A204.1 (cell line): ENCODE data around the gene ANKRD62.
"Not testable (repeated sequence)": the region's sequence is repeated elsewhere in the genome, so short reads cannot be mapped to it uniquely, and the experiment has no call there.

Experiments used
- FAIRE-seq: peaks from 2 replicates; lab custom pipeline; 2012; peaks lifted over from hg19 to GRCh38; lab: Jason Lieb, UNC

The ANKRD62 gene

DNA sequence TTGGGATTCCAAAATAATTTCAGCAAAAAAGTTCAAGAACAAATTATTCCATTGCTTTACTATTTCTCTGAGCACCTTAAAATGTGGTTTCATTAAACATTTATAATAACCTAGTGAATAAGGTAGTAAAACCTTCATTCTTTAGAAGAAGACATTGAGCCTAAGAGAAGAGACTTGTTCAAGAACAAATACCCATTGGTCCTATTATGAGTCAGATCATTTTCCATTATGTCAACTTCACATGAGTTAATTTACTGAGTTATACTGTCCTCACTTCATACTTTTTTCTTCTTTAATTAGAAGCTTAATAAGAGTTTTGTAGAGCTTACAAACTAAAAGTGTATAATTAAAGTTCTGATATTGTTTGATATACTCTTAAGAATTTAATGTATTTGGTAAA is 5.5 kb downstream of the ANKRD62 start:
- FAIRE-seq, result peak; percentile 61

DNA sequence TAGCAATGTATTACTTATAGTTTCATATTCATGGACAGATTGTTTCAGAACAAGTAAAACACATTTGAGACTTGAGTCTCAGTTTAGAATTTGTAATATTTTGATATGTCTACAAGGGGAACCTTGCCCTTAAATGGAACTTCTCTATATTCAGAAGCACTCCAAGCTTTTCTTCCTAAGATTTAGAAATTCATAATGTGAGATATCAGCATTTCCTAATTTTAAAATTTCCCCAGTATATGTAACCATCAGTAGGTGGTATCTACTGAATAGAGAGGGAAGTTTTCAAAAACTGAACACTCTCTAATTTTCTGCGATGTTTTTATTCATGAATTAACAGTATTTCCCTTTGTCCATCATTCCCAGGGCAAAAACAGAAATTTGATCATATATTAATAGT is 7.6 kb downstream of the ANKRD62 start:
- no peak for FAIRE-seq

DNA sequence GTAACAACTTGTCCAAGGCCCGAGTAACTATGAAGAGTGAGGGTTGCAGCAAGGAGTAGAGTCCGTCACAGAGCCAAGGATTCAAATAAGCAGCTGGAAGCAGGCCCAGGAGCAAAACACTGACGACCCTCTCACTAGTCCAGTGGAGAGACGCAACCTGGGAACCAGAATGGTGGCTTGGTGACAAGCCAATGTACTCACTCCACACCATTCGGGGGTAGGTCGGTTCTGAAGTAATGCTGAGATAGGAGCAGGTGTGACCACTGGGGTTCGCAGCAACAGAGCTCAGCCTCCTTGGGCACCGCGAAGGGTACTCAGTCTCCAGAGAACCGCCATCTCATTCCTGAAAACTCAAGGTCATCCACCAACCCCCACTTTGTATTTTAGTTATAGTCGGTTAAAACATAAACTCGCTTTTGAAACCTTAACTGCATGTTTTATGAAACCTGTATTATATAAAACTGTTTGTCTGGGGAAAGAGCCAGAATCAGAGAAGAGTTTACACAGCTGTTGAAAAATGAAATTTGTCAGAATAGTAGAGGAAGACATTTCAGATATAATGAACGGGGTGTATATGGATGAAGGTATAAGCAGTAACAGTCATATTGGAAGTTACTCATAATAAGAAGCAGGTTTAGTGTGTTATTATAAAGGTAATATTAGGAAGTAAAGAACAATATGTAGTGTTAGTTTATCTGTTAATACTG is 8.6 kb downstream of the ANKRD62 start:
- no peak for FAIRE-seq

DNA sequence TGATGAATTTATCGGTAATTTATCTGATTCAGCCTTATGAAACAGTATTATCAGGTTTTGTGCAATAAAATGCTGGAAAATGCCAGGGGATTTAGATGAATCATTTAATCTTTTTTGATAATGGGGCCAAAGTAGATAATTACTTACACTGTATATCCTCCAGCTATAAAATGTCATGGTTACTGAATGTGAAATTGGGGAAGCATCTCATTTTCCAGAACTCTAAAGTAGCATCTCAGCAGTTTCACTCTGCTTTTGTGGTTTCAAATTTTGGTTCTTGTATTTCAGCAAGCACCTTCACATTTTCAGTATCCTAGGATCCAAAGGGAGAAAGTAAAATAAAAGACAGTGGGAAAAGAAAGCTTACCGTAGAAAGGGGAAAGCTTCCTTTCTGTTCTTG is 12.8 kb downstream of the ANKRD62 start:
- no peak for FAIRE-seq

DNA sequence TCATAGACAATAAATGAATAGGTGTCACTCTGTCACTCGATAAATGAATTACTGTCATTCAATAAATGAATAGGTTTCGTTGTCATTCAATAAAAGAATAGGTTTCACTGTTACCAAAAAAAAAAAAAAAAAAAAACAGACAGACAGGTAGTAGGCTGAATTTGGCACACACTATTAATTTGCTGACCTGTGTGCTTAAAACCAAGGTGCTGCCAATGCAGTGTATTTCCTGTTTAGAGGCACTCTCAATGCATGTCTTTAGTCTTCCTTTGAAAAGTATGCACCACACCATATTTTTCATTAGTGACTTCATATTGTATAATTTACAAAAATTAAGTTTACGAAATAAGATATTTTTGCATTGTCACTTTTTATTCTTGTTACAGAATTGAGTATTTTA is 16.2 kb downstream of the ANKRD62 start:
- FAIRE-seq, result no peak

DNA sequence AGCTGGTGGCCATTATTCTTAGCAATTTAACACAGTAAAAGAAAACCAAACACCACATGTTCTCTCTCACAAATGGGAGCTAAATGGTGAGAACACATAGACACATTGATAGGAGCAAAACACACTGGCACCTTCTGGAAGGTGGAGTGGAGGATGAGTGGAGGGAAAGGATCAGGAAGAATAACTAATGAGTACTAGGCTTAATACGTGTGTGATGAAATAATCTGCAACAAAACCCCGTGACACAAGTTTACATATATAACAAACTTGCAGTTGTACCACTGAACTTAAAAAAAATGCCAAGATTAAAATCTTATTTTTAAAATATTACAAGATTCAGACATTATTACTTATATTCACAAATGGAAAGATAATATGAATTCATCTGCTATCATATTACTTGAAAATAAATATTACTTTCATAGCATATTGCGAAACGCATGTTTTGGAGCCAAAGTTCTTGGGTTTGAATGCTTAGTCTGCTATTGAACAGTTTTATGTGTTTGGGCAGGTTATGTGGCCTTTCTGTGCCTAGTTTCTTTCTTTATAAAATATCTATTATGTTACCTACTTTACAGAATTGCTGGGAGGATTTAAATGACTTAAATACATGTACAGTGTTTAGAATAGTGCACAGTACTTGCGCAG is 20.5 kb downstream of the ANKRD62 start:
- no peak for FAIRE-seq

DNA sequence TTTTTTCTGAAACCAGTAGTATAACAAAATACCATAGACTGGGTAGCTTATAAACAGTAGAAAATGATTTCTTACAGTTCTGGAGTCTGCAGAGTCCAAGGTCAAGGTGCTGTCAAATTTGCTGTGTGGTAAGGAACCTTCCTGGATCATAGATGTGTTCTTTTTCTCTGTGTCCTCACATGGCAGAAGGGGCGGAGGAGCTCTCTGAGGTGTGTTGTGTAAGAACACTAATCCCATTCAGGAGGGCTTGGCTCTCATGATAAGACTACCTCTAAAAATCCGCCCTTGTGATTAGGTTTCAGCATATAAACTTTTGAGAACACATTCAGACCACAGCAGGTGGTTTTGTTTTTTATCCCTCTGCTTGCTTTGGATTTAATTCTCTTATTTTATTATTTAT is 25.7 kb downstream of the ANKRD62 start:
- no peak for FAIRE-seq

DNA sequence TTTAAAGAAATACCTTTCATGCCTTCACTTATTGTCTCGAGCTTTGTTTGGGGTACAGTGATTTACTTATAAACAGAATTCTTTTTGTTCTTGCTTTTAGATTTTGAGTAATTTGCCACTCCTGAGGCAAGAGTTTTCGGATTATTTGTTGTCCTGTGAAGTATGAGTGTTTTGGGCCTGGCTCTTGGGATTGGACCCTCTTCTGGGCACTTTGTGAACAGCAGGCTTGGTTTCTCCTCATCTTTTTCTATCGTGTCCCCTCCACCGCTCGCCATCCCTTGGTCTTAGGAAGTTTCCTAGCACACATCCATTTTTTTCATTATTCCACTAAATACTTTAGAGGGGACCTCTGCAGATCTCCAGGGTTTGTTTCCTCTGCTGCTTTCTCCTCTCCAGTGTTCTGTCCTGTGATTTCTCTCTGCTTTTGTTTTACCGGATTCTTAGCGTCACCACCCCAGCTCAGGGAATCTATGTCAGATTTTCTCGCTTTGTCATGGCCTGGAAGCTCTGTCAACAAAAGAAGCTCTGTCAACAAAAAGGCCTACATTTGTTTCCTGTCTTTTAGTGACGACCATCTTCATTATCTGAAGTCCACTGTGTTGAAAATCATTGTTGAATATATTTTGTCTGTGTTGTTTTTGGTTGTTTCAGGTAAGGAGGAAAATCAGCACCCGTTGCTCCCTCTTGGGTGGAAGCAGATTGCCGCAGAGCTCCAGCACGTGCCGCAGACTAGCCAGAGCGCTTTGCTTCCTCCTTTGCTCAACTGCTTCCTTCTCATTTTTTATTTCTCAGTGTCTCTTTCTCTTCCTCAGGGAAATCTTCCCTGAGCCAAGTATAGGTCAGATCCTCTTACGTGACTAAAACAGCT is 27.8 kb downstream of the ANKRD62 start:
- FAIRE-seq, result no peak

DNA sequence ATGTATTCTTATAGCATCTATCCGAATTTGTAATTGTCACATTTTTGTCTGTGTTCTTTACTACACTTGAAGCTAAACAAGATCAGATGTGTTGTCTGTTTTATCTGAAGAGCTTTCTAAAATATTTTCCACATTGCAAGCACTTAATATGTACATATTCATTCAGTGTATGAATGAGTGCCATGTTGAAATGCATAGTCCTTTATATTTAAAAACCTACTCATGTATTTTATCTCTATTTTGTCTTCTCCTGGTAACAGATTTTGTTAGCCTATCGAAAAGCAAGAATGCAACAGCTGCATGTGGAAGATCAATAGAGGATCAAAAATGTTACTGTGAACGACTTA is 28.4 kb downstream of the ANKRD62 start:
- not testable (repeated sequence) for FAIRE-seq

DNA sequence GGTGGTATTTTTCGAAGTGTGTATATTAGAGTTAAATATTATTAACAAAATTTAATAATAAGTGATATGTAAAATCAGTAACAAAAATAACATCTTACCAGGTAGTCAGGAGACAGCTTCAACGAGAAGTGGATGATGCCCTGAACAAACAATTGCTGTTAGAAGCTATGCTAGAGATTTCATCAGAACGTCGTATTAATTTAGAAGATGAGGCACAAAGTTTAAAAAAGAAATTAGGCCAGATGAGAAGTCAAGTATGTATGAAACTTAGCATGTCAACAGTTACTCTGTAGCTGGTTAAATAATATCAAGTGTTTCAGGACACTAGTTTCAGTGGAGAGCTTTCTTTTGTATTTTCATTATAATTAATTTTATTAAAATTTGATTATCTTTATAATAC is 34.0 kb downstream of the ANKRD62 start:
- not testable (repeated sequence) for FAIRE-seq

DNA sequence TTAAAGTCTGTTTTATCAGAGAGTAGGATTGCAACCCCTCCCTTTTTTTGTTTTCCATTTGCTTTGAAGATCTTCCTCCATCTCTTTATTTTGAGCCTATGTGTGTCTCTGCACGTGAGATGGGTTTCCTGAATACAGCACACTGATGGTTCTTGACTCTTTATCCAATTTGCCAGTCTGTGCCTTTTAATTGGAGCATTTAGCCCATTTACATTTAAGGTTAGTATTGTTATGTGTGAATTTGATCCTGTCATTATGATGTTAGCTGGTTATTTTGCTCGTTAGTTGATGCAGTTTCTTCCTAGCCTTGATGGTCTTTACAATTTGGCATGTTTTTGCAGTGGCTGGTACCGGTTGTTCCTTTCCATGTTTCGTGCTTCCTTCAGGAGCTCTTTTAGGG is 45.2 kb downstream of the ANKRD62 start:
- FAIRE-seq, result not testable (repeated sequence)

DNA sequence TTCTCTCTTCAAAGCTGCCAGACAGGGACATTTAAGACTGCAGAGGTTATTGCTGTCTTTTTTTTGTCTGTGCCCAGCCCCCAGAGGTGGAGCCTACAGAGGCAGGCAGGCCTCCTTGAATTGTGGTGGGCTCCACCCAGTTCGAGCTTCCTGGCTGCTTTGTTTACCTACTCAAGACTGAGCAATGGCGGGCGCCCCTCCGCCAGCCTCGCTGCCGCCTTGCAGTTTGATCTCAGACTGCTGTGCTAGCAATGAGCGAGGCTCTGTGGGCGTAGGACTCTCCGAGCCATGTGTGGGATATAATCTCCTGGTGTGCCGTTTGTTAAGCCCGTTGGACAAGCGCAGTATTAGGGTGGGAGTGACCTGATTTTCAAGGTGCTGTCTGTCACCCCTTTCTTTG is 47.2 kb downstream of the ANKRD62 start:
- FAIRE-seq, result not testable (repeated sequence)

DNA sequence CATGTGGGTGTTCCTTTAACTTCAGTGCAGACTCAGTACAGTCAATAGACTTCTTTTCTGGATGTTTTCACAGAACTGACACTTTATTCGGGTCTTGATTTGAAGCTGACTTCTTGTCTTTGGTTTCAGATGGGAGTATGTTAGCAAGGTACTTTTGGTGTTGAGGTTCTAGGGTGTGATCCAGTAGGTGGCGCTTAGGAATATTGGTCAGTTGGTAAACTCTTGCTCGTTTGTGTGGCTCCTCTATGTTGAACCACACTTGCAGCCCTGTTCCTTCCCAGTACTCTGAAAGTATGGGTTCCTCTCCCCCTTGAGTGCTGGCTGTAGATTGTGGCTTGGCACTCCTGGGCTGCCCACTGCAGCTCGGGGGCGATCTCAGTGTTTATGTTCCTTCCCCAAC is 48.1 kb downstream of the ANKRD62 start:
- not testable (repeated sequence) for FAIRE-seq

DNA sequence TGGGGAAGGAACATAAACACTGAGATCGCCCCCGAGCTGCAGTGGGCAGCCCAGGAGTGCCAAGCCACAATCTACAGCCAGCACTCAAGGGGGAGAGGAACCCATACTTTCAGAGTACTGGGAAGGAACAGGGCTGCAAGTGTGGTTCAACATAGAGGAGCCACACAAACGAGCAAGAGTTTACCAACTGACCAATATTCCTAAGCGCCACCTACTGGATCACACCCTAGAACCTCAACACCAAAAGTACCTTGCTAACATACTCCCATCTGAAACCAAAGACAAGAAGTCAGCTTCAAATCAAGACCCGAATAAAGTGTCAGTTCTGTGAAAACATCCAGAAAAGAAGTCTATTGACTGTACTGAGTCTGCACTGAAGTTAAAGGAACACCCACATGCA is 55.8 kb downstream of the ANKRD62 start:
- peak; percentile 66 for FAIRE-seq

DNA sequence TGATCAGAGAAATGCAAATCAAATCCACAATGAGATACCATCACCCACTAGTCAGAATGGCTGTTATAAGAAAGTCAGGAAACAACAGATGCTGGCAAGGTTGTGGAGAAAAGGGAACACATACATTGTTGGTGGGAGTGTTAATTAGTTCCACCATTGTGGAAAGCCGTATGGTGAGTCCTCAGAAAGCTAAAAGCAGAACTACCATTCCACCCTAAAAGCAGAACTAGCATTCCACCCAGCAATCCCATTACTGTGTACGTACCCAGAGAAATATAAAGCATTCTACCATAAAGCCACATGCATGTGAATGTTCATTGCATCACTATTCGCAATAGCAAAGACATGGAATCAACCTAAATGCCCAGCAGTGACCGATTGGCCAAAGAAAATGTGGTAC is 60.7 kb downstream of the ANKRD62 start:
- FAIRE-seq, result no peak

DNA sequence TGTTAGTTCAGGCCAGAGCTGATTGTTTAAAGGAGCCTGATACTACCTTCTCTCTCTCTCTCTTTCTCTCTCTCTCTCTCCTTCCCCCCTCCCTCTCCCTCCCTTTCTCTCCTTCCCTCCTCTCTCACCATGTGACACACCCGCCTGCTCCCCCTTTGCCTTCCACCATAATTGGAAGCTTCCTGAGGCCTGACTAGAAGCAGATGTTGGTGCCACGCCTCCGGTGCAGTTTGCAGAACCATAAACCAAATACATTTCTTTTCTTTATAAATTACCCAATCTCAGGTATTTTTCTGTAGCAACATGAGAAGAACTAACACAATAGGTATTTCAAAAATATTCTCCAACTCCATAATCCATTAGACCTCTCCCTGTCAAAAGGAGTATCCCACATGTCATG is 62.4 kb downstream of the ANKRD62 start:
- FAIRE-seq, result no peak

DNA sequence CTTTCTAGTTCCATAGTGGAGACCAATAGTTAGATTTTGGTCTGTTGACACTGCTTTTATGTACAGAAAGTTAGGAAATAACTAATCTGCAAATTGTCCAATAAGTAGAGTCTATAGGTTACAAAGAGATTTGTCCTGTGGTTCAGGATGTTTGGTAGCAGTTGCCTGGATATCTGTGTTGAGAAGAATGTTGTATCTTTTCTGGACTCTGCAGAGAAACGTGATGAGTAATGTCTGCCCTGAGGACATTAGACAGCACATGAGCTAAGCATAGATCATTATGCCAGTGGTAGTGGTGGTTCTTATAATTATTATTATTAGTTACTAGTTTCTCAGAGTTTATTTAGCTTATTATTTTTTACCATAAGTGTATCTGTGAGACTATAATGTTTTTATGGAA is 65.8 kb downstream of the ANKRD62 start:
- peak; percentile 6 for FAIRE-seq

DNA sequence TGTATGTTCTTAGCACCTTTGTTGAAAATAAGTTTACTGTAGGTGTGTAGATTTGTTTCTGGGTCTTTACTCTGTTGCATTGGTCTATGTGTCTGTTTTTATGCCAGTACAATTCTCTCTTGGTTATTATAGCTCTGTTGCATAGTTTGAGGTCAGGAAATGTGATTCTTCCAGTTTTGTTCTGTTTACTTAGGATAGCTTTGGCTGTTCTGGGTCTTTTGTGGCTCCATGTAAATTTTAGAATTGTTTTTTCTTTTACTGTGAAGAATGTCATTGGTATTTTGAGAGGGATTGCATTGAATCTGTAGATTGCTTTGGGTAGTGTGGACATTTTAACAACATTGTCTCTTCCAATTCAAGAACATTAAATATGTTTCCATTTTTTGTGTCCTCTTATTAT is 69.1 kb downstream of the ANKRD62 start:
- FAIRE-seq, result no peak

DNA sequence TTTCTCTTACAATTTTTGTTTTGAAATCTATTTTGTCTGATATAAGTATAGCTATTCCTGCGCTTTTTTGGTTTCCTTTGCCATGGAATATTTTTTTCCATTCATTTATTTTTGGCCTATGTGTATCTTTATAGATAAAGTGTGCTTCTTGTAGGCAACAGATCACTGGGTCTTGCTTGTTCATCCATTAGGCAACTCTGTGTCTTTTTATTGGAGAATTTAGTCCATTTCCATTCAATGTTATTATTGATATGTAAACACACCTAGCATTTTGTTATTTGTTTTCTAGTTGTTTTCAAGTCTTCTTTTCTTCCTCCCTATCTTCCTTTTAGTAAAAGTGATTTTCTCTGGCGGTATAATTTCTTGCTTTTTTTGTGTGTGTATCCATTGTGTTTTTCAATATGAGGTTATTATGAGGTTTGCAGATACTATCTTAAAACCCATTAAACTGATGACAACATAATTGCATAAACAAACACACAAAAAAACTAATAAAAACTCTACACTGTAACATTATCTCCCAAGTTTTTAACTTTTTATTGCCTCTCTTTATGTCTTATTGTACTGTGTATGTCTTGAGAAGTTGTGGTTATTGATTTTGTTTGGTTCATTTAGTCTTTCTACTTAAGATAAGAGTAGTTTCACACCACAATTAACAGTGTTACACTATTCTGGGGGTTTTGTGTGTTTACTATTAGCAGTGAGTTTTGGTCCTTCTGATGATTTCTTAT is 71.6 kb downstream of the ANKRD62 start:
- no peak for FAIRE-seq
